GM18909 (cell line): ENCODE data around the gene HYOU1.
"Not testable (repeated sequence)": the region's sequence is repeated elsewhere in the genome, so short reads cannot be mapped to it uniquely, and the experiment has no call there.

ENCODE experiments used
- ATAC-seq: cut with Tn5 transposase; IDR thresholded peaks from one replicate; pipeline ENCODE4 v1.9.1; 2021; ENCODE audit warnings: mild to moderate bottlenecking; ENCODE audit not compliant: unreplicated experiment, poor library complexity

Gene HYOU1

GRCh38 chr11:119046489-119046888 lies 10.5 kb downstream of the HYOU1 start:
- ATAC-seq, result no peak

- no peak for ATAC-seq
Measured at GRCh38 chr11:119044708-119045107, 12.3 kb downstream of the HYOU1 start.

- ATAC-seq, result no peak
Measured at GRCh38 chr11:119042927-119043326, 14.1 kb downstream of the HYOU1 start.

GRCh38 chr11:119041821-119042514 lies 15.0 kb downstream of the HYOU1 start:
- no peak for ATAC-seq

- not testable (repeated sequence) for ATAC-seq
Measured at GRCh38 chr11:119039471-119039870, 17.5 kb downstream of the HYOU1 start.

- no peak for ATAC-seq
Measured at GRCh38 chr11:119038884-119039283, 18.1 kb downstream of the HYOU1 start.

- no peak for ATAC-seq
Measured at GRCh38 chr11:119034813-119035212, 22.2 kb downstream of the HYOU1 start.

- not testable (repeated sequence) for ATAC-seq
Measured at GRCh38 chr11:119033421-119033820, 23.6 kb downstream of the HYOU1 start.

GRCh38 chr11:119031912-119032280 lies 25.1 kb downstream of the HYOU1 start:
- ATAC-seq, result no peak

GRCh38 chr11:119030329-119031047 lies 26.5 kb downstream of the HYOU1 start, which contains the start of gene SLC37A4:
Gene SLC37A4, minus strand, starts transcription at chr11:119030877.
- ATAC-seq, result peak; percentile 87

- peak; percentile 16 for ATAC-seq
Measured at GRCh38 chr11:119030029-119030328, 27.0 kb downstream of the HYOU1 start.

- ATAC-seq, result no peak
Measured at GRCh38 chr11:119029340-119030028, 27.5 kb downstream of the HYOU1 start.

- ATAC-seq, result no peak
Measured at GRCh38 chr11:119029069-119029339, 28.0 kb downstream of the HYOU1 start.

- no peak for ATAC-seq
Measured at GRCh38 chr11:119028346-119029068, 28.5 kb downstream of the HYOU1 start.

- ATAC-seq, result no peak
Measured at GRCh38 chr11:119027561-119028345, 29.3 kb downstream of the HYOU1 start.

- ATAC-seq, result no peak
Measured at GRCh38 chr11:119026970-119027369, 30.0 kb downstream of the HYOU1 start.

- no peak for ATAC-seq
Measured at GRCh38 chr11:119025978-119026766, 30.8 kb downstream of the HYOU1 start.

GRCh38 chr11:119025541-119025940 lies 31.5 kb downstream of the HYOU1 start:
- ATAC-seq, result no peak

GRCh38 chr11:119025099-119025473 lies 31.9 kb downstream of the HYOU1 start:
- no peak for ATAC-seq
